DND-41 (cell line): ENCODE measurements around the gene EP400.

ENCODE experiments used
- ATAC-seq: fragments of 200-7000 bp; cut with Tn5 transposase; 3 replicates; pipeline ENCODE4 v1.9.1; 2021; ENCODE audit warnings: low read depth; ENCODE audit not compliant: insufficient read depth
- DNase-seq: peaks from one replicate; pipeline ENCODE4 v3.0.0-alpha.2; 2020
- H2AFZ ChIP-seq: 2 replicates; pipeline ENCODE4 v1.6.0; 2012; ENCODE audit warnings: low read depth, low read length
- H3K27ac ChIP-seq: 2 replicates; pipeline ENCODE4 v1.5.1; 2012; ENCODE audit warnings: low read length, inconsistent platforms
- H3K27me3 ChIP-seq: fragments of 200-600 bp; sonication (generic); 2 replicates; pipeline ENCODE4 v1.6.0; 2012; ENCODE audit warnings: low read length, mild to moderate bottlenecking, inconsistent platforms; ENCODE audit not compliant: insufficient read depth, poor library complexity
- H3K36me3 ChIP-seq: 2 replicates; pipeline ENCODE4 v1.5.1; 2012; ENCODE audit warnings: low read length, inconsistent platforms; ENCODE audit not compliant: insufficient read depth
- H3K4me1 ChIP-seq: 2 replicates; pipeline ENCODE4 v1.5.1; 2012; ENCODE audit warnings: mild to moderate bottlenecking, low read length; ENCODE audit not compliant: insufficient read depth
- H3K4me2 ChIP-seq: 2 replicates; pipeline ENCODE4 v1.6.0; 2012; ENCODE audit warnings: mild to moderate bottlenecking, moderate library complexity, low read length, inconsistent platforms; ENCODE audit not compliant: insufficient read depth
- H3K4me3 ChIP-seq, 2 experiments: fragments of 200-600 bp in 1 of 2; shearing (Covaris generic) in 1 of 2; 2 replicates each; pipeline ENCODE4 v1.5.1; 2012 to 2016; ENCODE audit warnings: inconsistent platforms in 2 of 2, low read length in 2 of 2, mild to moderate bottlenecking in 2 of 2, low read depth in 1 of 2, moderate library complexity in 1 of 2
- H3K79me2 ChIP-seq: 2 replicates; pipeline ENCODE4 v1.6.0; 2012; ENCODE audit warnings: low read length, inconsistent platforms; ENCODE audit not compliant: insufficient read depth
- H3K9ac ChIP-seq: 2 replicates; pipeline ENCODE4 v1.6.0; 2012; ENCODE audit warnings: low read depth, mild to moderate bottlenecking, inconsistent platforms, low read length, moderate library complexity
- H3K9me3 ChIP-seq: 2 replicates; pipeline ENCODE4 v1.5.1; 2012; ENCODE audit warnings: low read length, moderate library complexity, mild to moderate bottlenecking, inconsistent platforms; ENCODE audit not compliant: insufficient read depth, severe bottlenecking
- H4K20me1 ChIP-seq: 2 replicates; pipeline ENCODE4 v1.6.0; 2012; ENCODE audit warnings: low read length; ENCODE audit not compliant: insufficient read depth
- CTCF ChIP-seq: IDR thresholded peaks from 2 replicates; pipeline ENCODE4 v1.5.1; 2012; ENCODE audit warnings: borderline replicate concordance, low read length, moderate library complexity, mild to moderate bottlenecking; ENCODE audit not compliant: poor library complexity, severe bottlenecking; ENCODE audit errors: extremely low read depth
- EZH2 ChIP-seq: IDR thresholded peaks from 3 replicates; pipeline ENCODE4 v1.6.1; 2012; ENCODE audit warnings: borderline replicate concordance, low read depth, mild to moderate bottlenecking, moderate library complexity, low read length, inconsistent platforms; ENCODE audit not compliant: severe bottlenecking

EP400 gene

GRCh38 chr12:131908092-131909080 is 41.4 kb upstream of the EP400 start:
- peaks cover 32% of the 10 kb centered on the region for H3K79me2 ChIP-seq
- no peak for ATAC-seq
- H3K9me3 ChIP-seq = no peaks in the 10 kb centered on the region
- peaks cover 86% of the 10 kb centered on the region for H3K36me3 ChIP-seq
- H2AFZ ChIP-seq = no peak overlapping the region
- no peak for DNase-seq
- H3K27me3 ChIP-seq = no peaks in the 10 kb centered on the region
- TF ChIP-seq CTCF = no peak
- TF ChIP-seq EZH2 = no peak
- no peak overlapping the region for H3K27ac ChIP-seq
- no peaks in the 10 kb centered on the region for H3K4me1 ChIP-seq
- H4K20me1 ChIP-seq = peaks cover 58% of the 10 kb centered on the region
- no peak overlapping the region for H3K4me3 ChIP-seq
- H3K4me2 ChIP-seq = no peak overlapping the region
- no peak overlapping the region for H3K9ac ChIP-seq

- Histone ChIP-seq H4K20me1 (peaks cover 50% of the 10 kb centered on the region), H3K79me2 (peaks cover 24% of the 10 kb centered on the region), H3K9me3 (no peaks in the 10 kb centered on the region), H3K4me3 (no peak overlapping the region), H3K9ac (no peak overlapping the region), H2AFZ (no peak overlapping the region), H3K27ac (no peak overlapping the region), H3K4me2 (no peak overlapping the region), H3K36me3 (peaks cover 91% of the 10 kb centered on the region), H3K4me1 (no peaks in the 10 kb centered on the region), H3K27me3 (no peaks in the 10 kb centered on the region)
- no peak for DNase-seq
- TF ChIP-seq EZH2 (no peak), CTCF (no peak)
- no peak for ATAC-seq
These were observed 40.5 kb upstream of the EP400 start for GRCh38 chr12:131909081-131909751.

- DNase-seq (no peak), ATAC-seq (no peak)
- no peak overlapping the region for H2AFZ ChIP-seq
- no peak overlapping the region for H3K4me3 ChIP-seq
- H3K4me1 ChIP-seq = no peaks in the 10 kb centered on the region
- H3K79me2 ChIP-seq = peaks cover 18% of the 10 kb centered on the region
- no peak overlapping the region for H3K27ac ChIP-seq
- H3K27me3 ChIP-seq = no peaks in the 10 kb centered on the region
- no peak overlapping the region for H3K9ac ChIP-seq
- no peak overlapping the region for H3K4me2 ChIP-seq
- peaks cover 92% of the 10 kb centered on the region for H3K36me3 ChIP-seq
- TF ChIP-seq EZH2 (no peak), CTCF (no peak)
- H3K9me3 ChIP-seq = no peaks in the 10 kb centered on the region
- peaks cover 48% of the 10 kb centered on the region for H4K20me1 ChIP-seq
These were observed 40.0 kb upstream of the EP400 start for GRCh38 chr12:131909752-131910219.
